Occipital lobe (tissue), 2 donors: ENCODE results near the gene LRRTM1. TPM values are rescaled to one million over a fixed set of nuclear protein-coding genes. Genes with fewer than 3 reads are reported as not detected.

Source experiments
- DNase-seq: peaks from one replicate; lab custom pipeline; 2025; lab: John Stamatoyannopoulos, UW
- total RNA-seq: library from RNA; depleted of rRNA; stranded (reverse); fragments of >200 nt; gene quantifications from one replicate; pipeline ENCODE4 v1.2.3, GENCODE V29; 2014

LRRTM1 gene
- total RNA-seq, 1 donor from 2014 or later = 11.9 TPM

GRCh38 chr2:80303006-80303908, 1.3 kb downstream of the LRRTM1 start:
- peak; percentile 45 for DNase-seq

- no peak for DNase-seq
Observed at GRCh38 chr2:80302314-80303005, 2.1 kb downstream of the LRRTM1 start.

- no peak for DNase-seq
Observed at GRCh38 chr2:80302001-80302313, 2.6 kb downstream of the LRRTM1 start.

- no peak for DNase-seq
Observed at GRCh38 chr2:80300954-80301353, 3.6 kb downstream of the LRRTM1 start.

- DNase-seq = no peak
Observed at GRCh38 chr2:80300346-80300745, 4.2 kb downstream of the LRRTM1 start.

GRCh38 chr2:80299661-80300060, 4.9 kb downstream of the LRRTM1 start:
- peak; percentile 32 for DNase-seq

GRCh38 chr2:80298954-80299353, 5.6 kb downstream of the LRRTM1 start:
- DNase-seq = no peak

GRCh38 chr2:80293039-80293438, 11.5 kb downstream of the LRRTM1 start:
- DNase-seq = no peak

- DNase-seq = no peak
Observed at GRCh38 chr2:80292474-80292873, 12.1 kb downstream of the LRRTM1 start.

GRCh38 chr2:80291656-80292055, 12.9 kb downstream of the LRRTM1 start:
- no peak for DNase-seq

GRCh38 chr2:80288576-80288975, 16.0 kb downstream of the LRRTM1 start:
- peak; percentile 61 for DNase-seq

- DNase-seq = no peak
Observed at GRCh38 chr2:80281049-80281448, 23.5 kb downstream of the LRRTM1 start.

GRCh38 chr2:80280598-80280997, 24.0 kb downstream of the LRRTM1 start:
- DNase-seq = no peak

- DNase-seq = no peak
Observed at GRCh38 chr2:80269806-80270205, 34.7 kb downstream of the LRRTM1 start.

GRCh38 chr2:80266231-80266630, 38.3 kb downstream of the LRRTM1 start:
- peak; percentile 24 for DNase-seq

GRCh38 chr2:80259292-80259691, 45.3 kb downstream of the LRRTM1 start:
- DNase-seq = no peak

- DNase-seq = no peak
Observed at GRCh38 chr2:80258793-80259192, 45.8 kb downstream of the LRRTM1 start.

- DNase-seq = no peak
Observed at GRCh38 chr2:80258341-80258740, 46.2 kb downstream of the LRRTM1 start.

- no peak for DNase-seq
Observed at GRCh38 chr2:80257450-80257849, 47.1 kb downstream of the LRRTM1 start.

- DNase-seq = no peak
Observed at GRCh38 chr2:80256782-80257167, 47.8 kb downstream of the LRRTM1 start.

GRCh38 chr2:80255918-80256781, 48.4 kb downstream of the LRRTM1 start:
- DNase-seq = no peak
